HS-27A (cell line): Measurements from ENCODE around the gene B3GAT3.
A peak's percentile ranks its signal among the peaks of the same experiment; 100 is the strongest.
"Not testable (repeated sequence)": the region's sequence is repeated elsewhere in the genome, so short reads cannot be mapped to it uniquely, and the experiment has no call there.

Experiments used
- DNase-seq: peaks from one replicate; pipeline ENCODE4 v3.0.0-alpha.2; 2012; ENCODE audit warnings: low read depth, missing footprints

The B3GAT3 gene

GRCh38 chr11:62603776-62604299 lies 17.9 kb downstream of the B3GAT3 start:
- DNase-seq = no peak

- no peak for DNase-seq
Measured at GRCh38 chr11:62603072-62603408, 18.7 kb downstream of the B3GAT3 start.

- DNase-seq = no peak
Measured at GRCh38 chr11:62602141-62603071, 19.4 kb downstream of the B3GAT3 start.

GRCh38 chr11:62601372-62602140 lies 20.2 kb downstream of the B3GAT3 start, which contains the start of gene MTA2:
MTA2 (minus strand) TSS chr11:62601865; CDS start chr11:62601450, 415 bp downstream.
- DNase-seq = peak; percentile 96

GRCh38 chr11:62601122-62601371 lies 20.7 kb downstream of the B3GAT3 start:
- no peak for DNase-seq

GRCh38 chr11:62600367-62601121 lies 21.2 kb downstream of the B3GAT3 start:
- no peak for DNase-seq

GRCh38 chr11:62599901-62600300 lies 21.9 kb downstream of the B3GAT3 start:
- DNase-seq = no peak

GRCh38 chr11:62599069-62599696 lies 22.6 kb downstream of the B3GAT3 start:
- DNase-seq = no peak

- DNase-seq = no peak
Measured at GRCh38 chr11:62595124-62595523, 26.7 kb downstream of the B3GAT3 start.

GRCh38 chr11:62593434-62594044 lies 28.2 kb downstream of the B3GAT3 start:
- no peak for DNase-seq

- no peak for DNase-seq
Measured at GRCh38 chr11:62592989-62593421, 28.8 kb downstream of the B3GAT3 start.

- DNase-seq = no peak
Measured at GRCh38 chr11:62592146-62592815, 29.5 kb downstream of the B3GAT3 start.

GRCh38 chr11:62591448-62592145 lies 30.2 kb downstream of the B3GAT3 start, which contains the start of gene TUT1:
TUT1 (minus strand) TSS chr11:62591523; CDS start chr11:62591485, 38 bp downstream.
- DNase-seq = peak; percentile 99

- DNase-seq = no peak
Measured at GRCh38 chr11:62588966-62589637, 32.7 kb downstream of the B3GAT3 start.

- DNase-seq = not testable (repeated sequence)
Measured at GRCh38 chr11:62585356-62585755, 36.4 kb downstream of the B3GAT3 start.

- DNase-seq = not testable (repeated sequence)
Measured at GRCh38 chr11:62581735-62582134, 40.1 kb downstream of the B3GAT3 start.

GRCh38 chr11:62580959-62581715 lies 40.6 kb downstream of the B3GAT3 start:
- no peak for DNase-seq

- DNase-seq = no peak
Measured at GRCh38 chr11:62579252-62579651, 42.5 kb downstream of the B3GAT3 start.

GRCh38 chr11:62578541-62578940 lies 43.2 kb downstream of the B3GAT3 start:
- DNase-seq = no peak
